Measurements from ENCODE around the gene TRIM3.

DNA sequence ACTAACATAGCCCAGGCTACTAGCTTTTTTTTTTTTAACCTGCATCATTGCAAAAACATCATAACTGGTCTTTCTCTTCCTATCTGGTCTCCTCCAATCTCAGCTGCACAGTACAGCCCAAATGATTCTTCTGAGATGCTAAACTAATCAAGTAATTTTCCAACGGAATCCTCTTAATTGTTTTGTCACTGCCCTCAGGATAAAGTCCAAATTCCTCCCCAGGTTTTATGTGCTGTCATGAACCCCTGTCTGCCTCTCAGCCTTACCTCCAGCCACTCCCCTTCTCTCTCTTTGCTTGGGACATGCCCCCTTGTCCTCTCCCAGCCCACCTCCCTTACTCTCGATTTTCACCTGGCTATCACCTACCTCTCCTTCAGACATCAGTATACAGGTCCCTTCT is 67.4 kb downstream of the TRIM3 start:
- TF ChIP-seq ARNTL (CRISPR knock-in tag; IDR thresholded peaks at IDR 0.05; ENCODE audit: borderline replicate concordance, low read depth) (no peak), GLIS3 (CRISPR knock-in tag; IDR thresholded peaks at IDR 0.05) (no peak), RARB (CRISPR knock-in tag; IDR thresholded peaks at IDR 0.05) (no peak), ISL1 (CRISPR knock-in tag; IDR thresholded peaks at IDR 0.05) (no peak), TCF4 (CRISPR knock-in tag; IDR thresholded peaks at IDR 0.05; ENCODE audit: borderline replicate concordance) (no peak), ZFP30 (CRISPR knock-in tag; IDR thresholded peaks at IDR 0.05) (no peak), ZFP3 (CRISPR knock-in tag; IDR thresholded peaks at IDR 0.05) (no peak), CSDC2 (CRISPR knock-in tag; IDR thresholded peaks at IDR 0.05) (no peak)
- TF ChIP-seq, protein P1, sequence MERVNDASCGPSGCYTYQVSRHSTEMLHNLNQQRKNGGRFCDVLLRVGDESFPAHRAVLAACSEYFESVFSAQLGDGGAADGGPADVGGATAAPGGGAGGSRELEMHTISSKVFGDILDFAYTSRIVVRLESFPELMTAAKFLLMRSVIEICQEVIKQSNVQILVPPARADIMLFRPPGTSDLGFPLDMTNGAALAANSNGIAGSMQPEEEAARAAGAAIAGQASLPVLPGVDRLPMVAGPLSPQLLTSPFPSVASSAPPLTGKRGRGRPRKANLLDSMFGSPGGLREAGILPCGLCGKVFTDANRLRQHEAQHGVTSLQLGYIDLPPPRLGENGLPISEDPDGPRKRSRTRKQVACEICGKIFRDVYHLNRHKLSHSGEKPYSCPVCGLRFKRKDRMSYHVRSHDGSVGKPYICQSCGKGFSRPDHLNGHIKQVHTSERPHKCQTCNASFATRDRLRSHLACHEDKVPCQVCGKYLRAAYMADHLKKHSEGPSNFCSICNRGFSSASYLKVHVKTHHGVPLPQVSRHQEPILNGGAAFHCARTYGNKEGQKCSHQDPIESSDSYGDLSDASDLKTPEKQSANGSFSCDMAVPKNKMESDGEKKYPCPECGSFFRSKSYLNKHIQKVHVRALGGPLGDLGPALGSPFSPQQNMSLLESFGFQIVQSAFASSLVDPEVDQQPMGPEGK (CRISPR knock-in tag; IDR thresholded peaks at IDR 0.05; ENCODE audit: borderline replicate concordance) = no peak
- TF ChIP-seq, protein P2, sequence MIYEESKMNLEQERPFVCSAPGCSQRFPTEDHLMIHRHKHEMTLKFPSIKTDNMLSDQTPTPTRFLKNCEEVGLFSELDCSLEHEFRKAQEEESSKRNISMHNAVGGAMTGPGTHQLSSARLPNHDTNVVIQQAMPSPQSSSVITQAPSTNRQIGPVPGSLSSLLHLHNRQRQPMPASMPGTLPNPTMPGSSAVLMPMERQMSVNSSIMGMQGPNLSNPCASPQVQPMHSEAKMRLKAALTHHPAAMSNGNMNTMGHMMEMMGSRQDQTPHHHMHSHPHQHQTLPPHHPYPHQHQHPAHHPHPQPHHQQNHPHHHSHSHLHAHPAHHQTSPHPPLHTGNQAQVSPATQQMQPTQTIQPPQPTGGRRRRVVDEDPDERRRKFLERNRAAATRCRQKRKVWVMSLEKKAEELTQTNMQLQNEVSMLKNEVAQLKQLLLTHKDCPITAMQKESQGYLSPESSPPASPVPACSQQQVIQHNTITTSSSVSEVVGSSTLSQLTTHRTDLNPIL (CRISPR knock-in tag; IDR thresholded peaks at IDR 0.05; ENCODE audit: low read depth) = no peak

All from SK-N-SH treated with all-trans-retinoic acid at 6 μM for 48 hours (cell line).